H9 (cell line): ENCODE measurements around the gene SGCD. TPM values are rescaled to one million over a fixed set of nuclear protein-coding genes. Genes with fewer than 3 reads are reported as not detected.

Experiments used
- DNase-seq: peaks from one replicate; pipeline ENCODE4 v3.0.0-alpha.2; 2017
- H2AFZ ChIP-seq: one replicate; pipeline ENCODE4 v1.6.1; 2013; ENCODE audit warnings: mild to moderate bottlenecking, low read length, control low read depth, moderate library complexity
- H2AK5ac ChIP-seq: 2 replicates; pipeline ENCODE4 v1.6.1; 2013; ENCODE audit warnings: low read length, control low read depth, mixed read lengths; ENCODE audit not compliant: insufficient read length
- H2BK120ac ChIP-seq: one replicate; pipeline ENCODE4 v1.6.1; 2013; ENCODE audit warnings: low read depth, mild to moderate bottlenecking, low read length, control low read depth, inconsistent platforms; ENCODE audit not compliant: poor library complexity, severe bottlenecking
- H2BK12ac ChIP-seq: 2 replicates; pipeline ENCODE4 v1.6.1; 2013; ENCODE audit warnings: low read length, control low read depth, mixed read lengths, low read depth; ENCODE audit not compliant: insufficient read length
- H2BK15ac ChIP-seq: 2 replicates; pipeline ENCODE4 v1.6.1; 2013; ENCODE audit warnings: low read depth, low read length, control low read depth
- H2BK20ac ChIP-seq: one replicate; pipeline ENCODE4 v1.6.1; 2013; ENCODE audit warnings: low read depth, mild to moderate bottlenecking, low read length, control low read depth, inconsistent platforms; ENCODE audit not compliant: poor library complexity, severe bottlenecking
- H2BK5ac ChIP-seq: 2 replicates; pipeline ENCODE4 v1.6.1; 2013; ENCODE audit warnings: low read length, control low read depth, mixed read lengths; ENCODE audit not compliant: insufficient read length
- H3K14ac ChIP-seq: 2 replicates; pipeline ENCODE4 v1.6.1; 2013; ENCODE audit warnings: low read length, control low read depth; ENCODE audit not compliant: insufficient read depth
- H3K18ac ChIP-seq: 2 replicates; pipeline ENCODE4 v1.6.1; 2013; ENCODE audit warnings: low read depth, mild to moderate bottlenecking, mixed read lengths, low read length, control low read depth; ENCODE audit not compliant: insufficient read length
- H3K23ac ChIP-seq: 2 replicates; pipeline ENCODE4 v1.6.1; 2013; ENCODE audit warnings: low read length, control low read depth, mixed read lengths, low read depth; ENCODE audit not compliant: insufficient read length
- H3K23me2 ChIP-seq: 2 replicates; pipeline ENCODE4 v1.6.1; 2013; ENCODE audit warnings: low read depth, mild to moderate bottlenecking, mixed read lengths, low read length, control low read depth; ENCODE audit not compliant: insufficient read length, poor library complexity, severe bottlenecking
- H3K27ac ChIP-seq: 2 replicates; pipeline ENCODE4 v1.5.1; 2013; ENCODE audit warnings: low read length, control low read depth, mixed read lengths, low read depth; ENCODE audit not compliant: insufficient read length
- H3K27me3 ChIP-seq: 2 replicates; pipeline ENCODE4 v1.6.1; 2013; ENCODE audit warnings: low read length, control low read depth, inconsistent platforms; ENCODE audit not compliant: insufficient read depth
- H3K4ac ChIP-seq: 2 replicates; pipeline ENCODE4 v1.6.1; 2013; ENCODE audit warnings: low read depth, mild to moderate bottlenecking, control low read depth, inconsistent platforms, low read length, moderate library complexity
- H3K4me1 ChIP-seq: 2 replicates; pipeline ENCODE4 v1.6.1; 2013; ENCODE audit warnings: low read length, control low read depth, inconsistent platforms; ENCODE audit not compliant: insufficient read depth
- H3K4me2 ChIP-seq: 2 replicates; pipeline ENCODE4 v1.6.1; 2013; ENCODE audit warnings: low read length, control low read depth, mixed read lengths; ENCODE audit not compliant: insufficient read length, insufficient read depth
- H3K56ac ChIP-seq: 2 replicates; pipeline ENCODE4 v1.6.1; 2013; ENCODE audit warnings: low read depth, mild to moderate bottlenecking, mixed read lengths, low read length, control low read depth; ENCODE audit not compliant: insufficient read length
- H3K79me1 ChIP-seq: 2 replicates; pipeline ENCODE4 v1.6.1; 2013; ENCODE audit warnings: low read depth, mild to moderate bottlenecking, moderate library complexity, low read length, control low read depth, inconsistent platforms; ENCODE audit not compliant: insufficient read depth, poor library complexity, severe bottlenecking
- H3K79me2 ChIP-seq: 2 replicates; pipeline ENCODE4 v1.6.1; 2013; ENCODE audit warnings: low read length, control low read depth, inconsistent platforms; ENCODE audit not compliant: insufficient read depth
- H3K9ac ChIP-seq: 2 replicates; pipeline ENCODE4 v1.6.1; 2013; ENCODE audit warnings: low read length, control low read depth, mixed read lengths; ENCODE audit not compliant: insufficient read length; ENCODE audit errors: extremely low read depth
- H3K9me3 ChIP-seq: one replicate; pipeline ENCODE4 v1.6.1; 2013; ENCODE audit warnings: low read depth, low read length, inconsistent platforms; ENCODE audit not compliant: control insufficient read depth
- H3T11ph ChIP-seq: one replicate; pipeline ENCODE4 v1.6.1; 2013; ENCODE audit warnings: mild to moderate bottlenecking, low read length, control low read depth, inconsistent platforms
- H4K20me1 ChIP-seq: one replicate; pipeline ENCODE4 v1.6.1; 2013; ENCODE audit not compliant: control insufficient read depth, insufficient read length, insufficient read depth
- H4K5ac ChIP-seq: 2 replicates; pipeline ENCODE4 v1.6.1; 2013; ENCODE audit warnings: low read depth, mild to moderate bottlenecking, mixed read lengths, low read length, control low read depth; ENCODE audit not compliant: insufficient read length
- H4K8ac ChIP-seq: replicated peaks from 2 replicates; pipeline ENCODE4 v1.6.1; 2013; ENCODE audit warnings: low read length, control low read depth, mixed read lengths, low read depth; ENCODE audit not compliant: insufficient read length
- H4K91ac ChIP-seq: 2 replicates; pipeline ENCODE4 v1.6.1; 2013; ENCODE audit warnings: low read depth, mild to moderate bottlenecking, moderate library complexity, mixed read lengths, low read length, control low read depth; ENCODE audit not compliant: insufficient read length
- H3K27ac Mint-ChIP-seq, 3 experiments: 2 replicates in 2 of 3; 3 replicates in 1 of 3; pipeline ENCODE4 v1.8.0; 2020 to 2021; ENCODE audit warnings: mixed read lengths in 3 of 3, mild to moderate bottlenecking in 1 of 3, moderate library complexity in 1 of 3
- H3K27me3 Mint-ChIP-seq: 2 replicates; pipeline ENCODE4 v1.8.0; 2021; ENCODE audit warnings: low read depth, mild to moderate bottlenecking, moderate library complexity, mixed read lengths
- H3K36me3 Mint-ChIP-seq, 3 experiments: 2 replicates in 2 of 3; 3 replicates in 1 of 3; pipeline ENCODE4 v1.8.0; 2020 to 2021; ENCODE audit warnings: low read depth in 3 of 3, mixed read lengths in 3 of 3; ENCODE audit not compliant: insufficient read depth in 1 of 3
- H3K4me1 Mint-ChIP-seq, 2 experiments: 2 replicates each; pipeline ENCODE4 v1.8.0; 2020; ENCODE audit warnings: mixed read lengths in 2 of 2
- H3K4me3 Mint-ChIP-seq, 2 experiments: 2 replicates in 1 of 2; 3 replicates in 1 of 2; pipeline ENCODE4 v1.8.0; 2020 to 2021; ENCODE audit warnings: mild to moderate bottlenecking in 2 of 2, mixed read lengths in 2 of 2, moderate library complexity in 1 of 2
- H3K9me3 Mint-ChIP-seq, 2 experiments: 2 replicates in 1 of 2; 3 replicates in 1 of 2; pipeline ENCODE4 v1.8.0; 2020; ENCODE audit warnings: mild to moderate bottlenecking in 2 of 2, mixed read lengths in 2 of 2, moderate library complexity in 1 of 2
- WGBS: extraction: QIAGEN DNeasy Blood & Tissue Kit; methylation state at CpG from one replicate; pipeline ENCODE4 v1.1.7; 2013; ENCODE audit warnings: missing lambda C conversion rate, low lambda C conversion rate, mixed read lengths; ENCODE audit not compliant: insufficient read length; ENCODE audit errors: extremely low coverage; 5-methylcytosine and 5-hydroxymethylcytosine counted together
- total RNA-seq: library from RNA; stranded (reverse); gene quantifications from 2 replicates; pipeline ENCODE4 v1.2.1, GENCODE V29; 2021
- TF ChIP-seq, protein P1 (sequence below): fragments of 200-600 bp; sonication (generic); conservative IDR thresholded peaks from 3 replicates; pipeline ENCODE4 v1.8.0; 2021; ENCODE audit warnings: antibody characterized with exemption, mild to moderate bottlenecking

Gene SGCD
- total RNA-seq, 1 experiment from 2014 or later: 0.11 TPM

DNA sequence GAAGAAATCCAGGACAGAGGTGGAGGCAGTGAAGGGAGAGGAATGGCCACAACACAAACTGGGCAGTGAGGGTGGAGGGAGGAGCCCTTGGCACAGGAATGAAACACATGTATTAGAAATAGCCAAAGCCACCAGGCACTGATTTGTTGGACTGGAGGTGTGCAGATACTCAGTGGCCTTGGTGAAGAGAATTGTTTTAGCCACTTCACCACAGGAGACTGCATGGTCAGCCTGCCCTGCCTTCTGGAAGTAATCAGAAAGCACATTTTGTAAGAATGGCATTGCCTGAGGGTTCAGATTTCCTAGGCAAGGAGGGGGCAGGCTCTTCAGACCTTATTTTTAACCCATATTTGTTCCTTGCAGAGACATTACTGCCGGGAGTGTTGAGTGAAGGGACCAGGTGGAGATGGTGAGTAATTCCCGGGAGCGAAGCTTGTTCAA is 2.2 kb downstream of the SGCD start:
- TF ChIP-seq, protein P1, sequence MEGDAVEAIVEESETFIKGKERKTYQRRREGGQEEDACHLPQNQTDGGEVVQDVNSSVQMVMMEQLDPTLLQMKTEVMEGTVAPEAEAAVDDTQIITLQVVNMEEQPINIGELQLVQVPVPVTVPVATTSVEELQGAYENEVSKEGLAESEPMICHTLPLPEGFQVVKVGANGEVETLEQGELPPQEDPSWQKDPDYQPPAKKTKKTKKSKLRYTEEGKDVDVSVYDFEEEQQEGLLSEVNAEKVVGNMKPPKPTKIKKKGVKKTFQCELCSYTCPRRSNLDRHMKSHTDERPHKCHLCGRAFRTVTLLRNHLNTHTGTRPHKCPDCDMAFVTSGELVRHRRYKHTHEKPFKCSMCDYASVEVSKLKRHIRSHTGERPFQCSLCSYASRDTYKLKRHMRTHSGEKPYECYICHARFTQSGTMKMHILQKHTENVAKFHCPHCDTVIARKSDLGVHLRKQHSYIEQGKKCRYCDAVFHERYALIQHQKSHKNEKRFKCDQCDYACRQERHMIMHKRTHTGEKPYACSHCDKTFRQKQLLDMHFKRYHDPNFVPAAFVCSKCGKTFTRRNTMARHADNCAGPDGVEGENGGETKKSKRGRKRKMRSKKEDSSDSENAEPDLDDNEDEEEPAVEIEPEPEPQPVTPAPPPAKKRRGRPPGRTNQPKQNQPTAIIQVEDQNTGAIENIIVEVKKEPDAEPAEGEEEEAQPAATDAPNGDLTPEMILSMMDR: no peak
- no peak overlapping the region for H3K4me2 ChIP-seq
- no peak overlapping the region for H3T11ph ChIP-seq
- H3K9me3 Mint-ChIP-seq: no peaks in the 10 kb centered on the region; a peak in 1 of 5 replicates
- no peaks in the 10 kb centered on the region for H3K9me3 ChIP-seq
- H4K8ac ChIP-seq: no peak overlapping the region
- H3K23me2 ChIP-seq: no peaks in the 10 kb centered on the region
- H2AK5ac ChIP-seq: no peak overlapping the region
- H2AFZ ChIP-seq: no peak overlapping the region
- H3K79me2 ChIP-seq: no peaks in the 10 kb centered on the region
- no peaks in the 10 kb centered on the region for H3K4me1 ChIP-seq
- peaks cover 0 to 5% of the 10 kb centered on the region in 2 experiments; a peak in 2 of 4 replicates for H3K4me1 Mint-ChIP-seq
- no peak overlapping the region for H3K27ac Mint-ChIP-seq
- no peaks in the 10 kb centered on the region for H3K27me3 Mint-ChIP-seq
- H3K14ac ChIP-seq: no peak overlapping the region
- H2BK15ac ChIP-seq: no peak overlapping the region
- no peak for DNase-seq
- no peak overlapping the region for H2BK20ac ChIP-seq
- H3K23ac ChIP-seq: no peak overlapping the region
- H2BK120ac ChIP-seq: no peak overlapping the region
- no peak overlapping the region for H3K56ac ChIP-seq
- no peak overlapping the region for H4K5ac ChIP-seq
- no peak overlapping the region for H2BK5ac ChIP-seq
- no peak overlapping the region for H3K4ac ChIP-seq
- H2BK12ac ChIP-seq: no peak overlapping the region
- H4K91ac ChIP-seq: no peak overlapping the region
- no peak overlapping the region for H3K9ac ChIP-seq
- peaks cover 0 to 6% (median 0%) of the 10 kb centered on the region in 3 experiments; a peak in 1 of 7 replicates for H3K36me3 Mint-ChIP-seq
- no peak overlapping the region for H3K27ac ChIP-seq
- WGBS: no CpG with 5 or more reads among the region's 3 CpGs
- H4K20me1 ChIP-seq: no peaks in the 10 kb centered on the region
- H3K79me1 ChIP-seq: no peaks in the 10 kb centered on the region
- no peak overlapping the region for H3K18ac ChIP-seq
- no peak overlapping the region for H3K4me3 Mint-ChIP-seq
- no peaks in the 10 kb centered on the region for H3K27me3 ChIP-seq
